GM18499 (cell line): ENCODE results near the gene BPNT1.

Source experiments
- ATAC-seq: cut with Tn5 transposase; IDR thresholded peaks from one replicate; pipeline ENCODE4 v1.9.1; 2021; ENCODE audit warnings: moderate number of reproducible peaks; ENCODE audit not compliant: insufficient read depth, unreplicated experiment

The BPNT1 gene

GRCh38 chr1:220013497-220013896 is 76.1 kb downstream of the BPNT1 start:
- no peak for ATAC-seq

DNA sequence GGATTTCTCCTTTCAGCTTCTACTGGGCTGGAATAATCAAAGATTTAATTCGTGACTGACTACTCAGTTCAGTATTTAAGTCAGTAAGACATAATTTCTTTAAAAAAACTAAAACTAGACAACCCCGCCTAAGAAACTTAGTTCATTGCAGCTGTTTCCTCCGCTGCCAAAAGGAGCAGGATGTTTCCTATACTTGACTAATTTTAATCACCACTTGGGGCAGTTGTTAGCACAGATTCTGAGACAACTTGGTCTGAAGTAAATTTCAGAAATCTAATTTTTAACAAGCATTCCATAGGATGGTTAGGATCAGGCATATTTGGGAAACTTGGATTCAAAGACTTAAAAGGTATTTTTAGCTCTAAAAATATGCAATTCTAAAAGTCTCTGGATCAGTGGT is 77.3 kb downstream of the BPNT1 start:
- no peak for ATAC-seq

DNA sequence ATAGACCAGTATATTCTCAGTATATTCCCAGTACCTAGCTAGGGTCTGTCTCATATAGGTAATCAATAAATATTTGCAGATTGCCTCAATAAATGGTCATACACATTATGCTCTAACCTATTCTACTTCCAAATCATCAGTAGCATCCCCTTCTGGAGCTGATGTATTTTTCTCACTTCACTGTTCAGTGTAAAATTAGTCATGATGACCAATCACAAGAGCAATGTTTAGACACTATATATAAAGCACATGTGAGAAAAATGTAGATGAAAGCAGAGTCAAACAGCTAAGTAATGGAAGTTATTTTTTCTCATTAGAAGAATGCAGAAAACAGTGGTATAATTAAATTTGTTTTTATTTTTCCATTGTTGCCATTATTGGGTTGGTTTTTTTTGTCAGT is 78.0 kb downstream of the BPNT1 start:
- no peak for ATAC-seq
